ENCODE results near the gene PDE10A. TPM values are rescaled to one million over a fixed set of nuclear protein-coding genes. Genes with fewer than 3 reads are reported as not detected.

PDE10A gene
- total RNA-seq, 4 donors from 2014 or later = 3.5 to 10.0 (median 6.2) TPM

- no peak for DNase-seq (ENCODE audit: low spot score in 2 of 2)
- no peaks in the 10 kb centered on the region for H3K9me3 ChIP-seq
- H3K27me3 ChIP-seq = no peaks in the 10 kb centered on the region
- H3K27ac ChIP-seq = no peak overlapping the region
- no peaks in the 10 kb centered on the region for H3K4me1 ChIP-seq
- no peak overlapping the region for H3K4me3 ChIP-seq
- WGBS, 2 donors = 85 to 89% methylated on average over 5 of the region's 5 CpGs
- H3K36me3 ChIP-seq = no peaks in the 10 kb centered on the region
- TF ChIP-seq POLR2A (IDR thresholded peaks at IDR 0.05) = no peak
- no peak for TF ChIP-seq CTCF (IDR thresholded peaks at IDR 0.05)
- no peak for TF ChIP-seq EP300 (IDR thresholded peaks at IDR 0.05)
These were observed 110.7 kb downstream of the PDE10A start for GRCh38 chr6:165552248-165552736.

- Histone ChIP-seq H3K4me1 (no peaks in the 10 kb centered on the region), H3K9me3 (no peaks in the 10 kb centered on the region), H3K27ac (no peak overlapping the region), H3K27me3 (no peaks in the 10 kb centered on the region), H3K4me3 (no peak overlapping the region), H3K36me3 (no peaks in the 10 kb centered on the region)
- 63 to 68% methylated on average over 3 of the region's 3 CpGs for WGBS, 2 donors
- no peak for TF ChIP-seq CTCF (IDR thresholded peaks at IDR 0.05)
- DNase-seq (ENCODE audit: low spot score in 2 of 2) = no peak
These were observed 111.2 kb downstream of the PDE10A start for GRCh38 chr6:165551828-165552227.

- Histone ChIP-seq H3K27me3 (no peaks in the 10 kb centered on the region), H3K27ac (no peak overlapping the region), H3K36me3 (no peaks in the 10 kb centered on the region), H3K4me3 (no peak overlapping the region), H3K4me1 (no peaks in the 10 kb centered on the region), H3K9me3 (no peaks in the 10 kb centered on the region)
- WGBS, 2 donors = 88 to 95% methylated on average over 2 of the region's 2 CpGs
- no peak for TF ChIP-seq POLR2A (IDR thresholded peaks at IDR 0.05)
- TF ChIP-seq CTCF (IDR thresholded peaks at IDR 0.05) = no peak
- TF ChIP-seq EP300 (IDR thresholded peaks at IDR 0.05) = no peak
- no peak for DNase-seq (ENCODE audit: low spot score in 2 of 2)
These were observed 114.6 kb downstream of the PDE10A start for GRCh38 chr6:165548450-165548849.

- no peak for TF ChIP-seq POLR2A (IDR thresholded peaks at IDR 0.05)
- no peak for TF ChIP-seq EP300 (IDR thresholded peaks at IDR 0.05)
- TF ChIP-seq CTCF (IDR thresholded peaks at IDR 0.05) = no peak
- no peaks in the 10 kb centered on the region for H3K27me3 ChIP-seq
- H3K4me3 ChIP-seq = no peak overlapping the region
- no peak overlapping the region for H3K27ac ChIP-seq
- 61 to 62% methylated on average over 2 of the region's 2 CpGs for WGBS, 2 donors
- no peaks in the 10 kb centered on the region for H3K4me1 ChIP-seq
- DNase-seq (ENCODE audit: low spot score in 2 of 2) = no peak
- H3K36me3 ChIP-seq = no peaks in the 10 kb centered on the region
- H3K9me3 ChIP-seq = no peaks in the 10 kb centered on the region
These were observed 117.2 kb downstream of the PDE10A start for GRCh38 chr6:165545806-165546205.

- no peak for DNase-seq (ENCODE audit: low spot score in 2 of 2)
- Histone ChIP-seq H3K4me1 (no peaks in the 10 kb centered on the region), H3K4me3 (no peak overlapping the region), H3K27me3 (no peaks in the 10 kb centered on the region), H3K27ac (no peak overlapping the region), H3K36me3 (no peaks in the 10 kb centered on the region), H3K9me3 (no peaks in the 10 kb centered on the region)
- 69 to 89% methylated on average over 4 of the region's 4 CpGs for WGBS, 2 donors
- TF ChIP-seq CTCF (IDR thresholded peaks at IDR 0.05) = no peak
- no peak for TF ChIP-seq EP300 (IDR thresholded peaks at IDR 0.05)
- TF ChIP-seq POLR2A (IDR thresholded peaks at IDR 0.05) = no peak
These were observed 119.3 kb downstream of the PDE10A start for GRCh38 chr6:165543781-165544180.

Data from tibial nerve (tissue), 4 donors.